K562 (cell line): ENCODE measurements around the gene CYSTM1. TPM values are rescaled to one million over a fixed set of nuclear protein-coding genes. Genes with fewer than 3 reads are reported as not detected.

Experiments used
- BRCA1 ChIP-seq, 2 experiments: fragments of 450-650 bp in 1 of 2; sonication (generic) in 1 of 2; formaldehyde crosslinking in 1 of 2; IDR thresholded peaks; 2 replicates each; pipeline versions ENCODE4 v1.5.0 to v1.6.1; 2017 to 2020; ENCODE audit warnings: mild to moderate bottlenecking in 1 of 2, missing genetic modification reagents in 1 of 2
- CHCHD3 ChIP-seq: fragments of 250-450 bp; sonication (Bioruptor Pico); IDR thresholded peaks from 2 replicates; pipeline ENCODE4 v2.1.2; 2022; ENCODE audit warnings: mild to moderate bottlenecking
- ELF2 ChIP-seq: fragments of 250-450 bp; sonication (Bioruptor Pico); IDR thresholded peaks from 2 replicates; pipeline ENCODE4 v1.5.0; 2021; ENCODE audit warnings: mild to moderate bottlenecking
- FOS ChIP-seq: IDR thresholded peaks from 3 replicates; pipeline ENCODE4 v1.6.1; 2011; ENCODE audit not compliant: insufficient read length; ENCODE audit errors: extremely low read depth
- HDAC1 ChIP-seq, 2 experiments: fragments of 450-650 bp; IDR thresholded peaks; 2 replicates each; pipeline ENCODE4 v1.6.1; 2016 to 2017; ENCODE audit warnings: inconsistent platforms in 1 of 2, mild to moderate bottlenecking in 1 of 2, moderate library complexity in 1 of 2
- JUND ChIP-seq, 2 experiments: IDR thresholded peaks; 2 replicates in 1 of 2; 3 replicates in 1 of 2; pipeline ENCODE4 v1.6.1; 2011; ENCODE audit warnings: borderline replicate concordance in 2 of 2, low read depth in 2 of 2, low read length in 2 of 2, improper control_type of control experiment in 1 of 2, missing biosample characterization in 1 of 2, missing genetic modification characterization in 1 of 2, missing genetic modification reagents in 1 of 2
- KAT7 ChIP-seq: sonication (generic); formaldehyde crosslinking; IDR thresholded peaks from 2 replicates; pipeline ENCODE4 v1.8.0; 2022; ENCODE audit warnings: missing genetic modification reagents, mild to moderate bottlenecking, borderline replicate concordance
- KDM5B ChIP-seq: fragments of 200-600 bp; sonication (generic); IDR thresholded peaks from 2 replicates; pipeline ENCODE4 v1.6.1; 2012; ENCODE audit warnings: low read depth, mild to moderate bottlenecking, moderate library complexity, low read length, control low read depth, inconsistent platforms; ENCODE audit not compliant: insufficient replicate concordance
- KLF1 ChIP-seq: fragments of 450-650 bp; IDR thresholded peaks from 2 replicates; pipeline ENCODE4 v1.6.1; 2016; ENCODE audit warnings: missing genetic modification characterization, missing compliant biosample characterization
- MAFG ChIP-seq: fragments of 450-650 bp; conservative IDR thresholded peaks from 2 replicates; pipeline ENCODE4 v1.6.1; 2016; ENCODE audit warnings: missing genetic modification characterization, missing compliant biosample characterization
- MCM3 ChIP-seq: fragments of 450-650 bp; IDR thresholded peaks from 2 replicates; pipeline ENCODE4 v1.6.1; 2016
- NCOA4 ChIP-seq: fragments of 450-650 bp; IDR thresholded peaks from 2 replicates; pipeline ENCODE4 v1.6.1; 2018; ENCODE audit warnings: mild to moderate bottlenecking; ENCODE audit not compliant: partially characterized antibody
- NFIX ChIP-seq: fragments of 250-450 bp; sonication (Bioruptor Pico); IDR thresholded peaks from 2 replicates; pipeline ENCODE4 v1.4.0; 2020; ENCODE audit warnings: low read depth, mild to moderate bottlenecking, moderate library complexity
- POLR3A ChIP-seq: IDR thresholded peaks from 2 replicates; pipeline ENCODE4 v1.6.1; 2011; ENCODE audit warnings: borderline replicate concordance, mild to moderate bottlenecking, moderate library complexity; ENCODE audit not compliant: insufficient read length, insufficient read depth; ENCODE audit errors: extremely low read depth
- POU5F1 ChIP-seq: fragments of 150-350 bp; IDR thresholded peaks from 2 replicates; pipeline ENCODE4 v1.6.1; 2014; ENCODE audit warnings: borderline replicate concordance, low read length, low read depth, mild to moderate bottlenecking; ENCODE audit not compliant: partially characterized antibody
- SIRT6 ChIP-seq: IDR thresholded peaks from one replicate; pipeline ENCODE4 v1.6.1; 2012; ENCODE audit warnings: low read depth, mild to moderate bottlenecking, control low read depth, inconsistent platforms, low read length, moderate library complexity
- TCFL5 ChIP-seq: fragments of 250-450 bp; sonication (Bioruptor Pico); conservative IDR thresholded peaks from 2 replicates; pipeline ENCODE4 v1.6.1; 2021; ENCODE audit warnings: mild to moderate bottlenecking, moderate library complexity, matching md5 sums
- XRCC5 ChIP-seq: fragments of 200-400 bp; formaldehyde crosslinking; IDR thresholded peaks from 2 replicates; pipeline ENCODE4 v1.6.1; 2017; ENCODE audit warnings: low read depth, mild to moderate bottlenecking, low read length
- ZNF830 ChIP-seq: fragments of 250-450 bp; sonication (Bioruptor Pico); IDR thresholded peaks from 2 replicates; pipeline ENCODE4 v1.5.0; 2021; ENCODE audit warnings: mild to moderate bottlenecking
- polyA plus RNA-seq, 8 experiments: library from polyadenylated mRNA; depleted of rRNA in 4 of 8; stranded (reverse) in 5 of 8; unstranded in 3 of 8; fragments of >200 nt; fragmentation: Nextera tagmentation in 2 of 8; fragmentation: Illumina TruSeq in 1 of 8; extraction: Ambion mirVana in 2 of 8; extraction: Trizol in 1 of 8; gene quantifications; 2 replicates each; pipeline versions ENCODE4 v1.2.1 to v1.2.3, GENCODE V29; 2011 to 2014; ENCODE audit warnings: inconsistent platforms in 1 of 8, missing spikeins in 1 of 8
- total RNA-seq, 7 experiments: library from RNA; depleted of rRNA in 6 of 7; stranded (reverse); fragments of >200 nt in 6 of 7; fragmentation: Illumina TruSeq in 2 of 7; extraction: Trizol in 2 of 7; gene quantifications; 2 replicates each; pipeline versions ENCODE4 v1.2.1 to v1.2.3, GENCODE V29; 2011 to 2021; ENCODE audit warnings: low replicate concordance in 1 of 7
- TF ChIP-seq, protein P1 (sequence below): fragments of 450-650 bp; IDR thresholded peaks from 2 replicates; pipeline ENCODE4 v1.6.1; 2016; ENCODE audit warnings: antibody characterized with exemption
- TF ChIP-seq, protein P2 (sequence below): fragments of 250-450 bp; sonication (Bioruptor Pico); IDR thresholded peaks from 2 replicates; pipeline ENCODE4 v1.8.0; 2021; ENCODE audit warnings: moderate library complexity, mild to moderate bottlenecking, inconsistent platforms

CYSTM1 gene
- total and polyA plus RNA-seq, 9 of the 15 experiments (the other 6 are each of a cell fraction or from before 2014, with no cell fraction given), result 76.1 to 422 (median 108) TPM

- TF ChIP-seq, protein P1, sequence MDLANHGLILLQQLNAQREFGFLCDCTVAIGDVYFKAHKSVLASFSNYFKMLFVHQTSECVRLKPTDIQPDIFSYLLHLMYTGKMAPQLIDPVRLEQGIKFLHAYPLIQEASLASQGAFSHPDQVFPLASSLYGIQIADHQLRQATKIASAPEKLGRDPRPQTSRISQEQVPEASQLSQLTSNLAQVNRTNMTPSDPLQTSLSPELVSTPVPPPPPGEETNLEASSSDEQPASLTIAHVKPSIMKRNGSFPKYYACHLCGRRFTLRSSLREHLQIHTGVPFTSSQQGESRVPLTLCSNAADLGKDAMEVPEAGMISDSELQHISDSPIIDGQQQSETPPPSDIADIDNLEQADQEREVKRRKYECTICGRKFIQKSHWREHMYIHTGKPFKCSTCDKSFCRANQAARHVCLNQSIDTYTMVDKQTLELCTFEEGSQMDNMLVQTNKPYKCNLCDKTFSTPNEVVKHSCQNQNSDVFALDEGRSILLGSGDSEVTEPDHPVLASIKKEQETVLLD, result peak; percentile 77; the same call in 1 of the 2 replicates
- TF ChIP-seq TCFL5 (CRISPR knock-in tag) (no peak), XRCC5 (no peak; the same call in none of the 2 replicates), ZNF830 (CRISPR knock-in tag) (no peak), ELF2 (CRISPR knock-in tag) (no peak; the same call in 1 of the 2 replicates), FOS (no peak), JUND (IDR thresholded peaks at IDR 0.05; ENCODE audit: borderline replicate concordance, low read depth, low read length) (no peak), JUND (tag; IDR thresholded peaks at IDR 0.05; ENCODE audit: borderline replicate concordance, low read depth, low read length) (no peak), HDAC1 (IDR thresholded peaks at IDR 0.05) (peak in 1 of 2 experiments; percentile 65; a peak in 1 of 4 replicates), POU5F1 (no peak), MCM3 (no peak), KAT7 (CRISPR knock-in tag) (no peak), NFIX (CRISPR knock-in tag) (no peak), CHCHD3 (no peak), POLR3A (no peak), KLF1 (tag) (no peak), MAFG (tag) (no peak), BRCA1 (IDR thresholded peaks at IDR 0.05) (no peak), BRCA1 (CRISPR knock-in tag; IDR thresholded peaks at IDR 0.05) (no peak), SIRT6 (no peak), NCOA4 (no peak), KDM5B (no peak)
- TF ChIP-seq, protein P2, sequence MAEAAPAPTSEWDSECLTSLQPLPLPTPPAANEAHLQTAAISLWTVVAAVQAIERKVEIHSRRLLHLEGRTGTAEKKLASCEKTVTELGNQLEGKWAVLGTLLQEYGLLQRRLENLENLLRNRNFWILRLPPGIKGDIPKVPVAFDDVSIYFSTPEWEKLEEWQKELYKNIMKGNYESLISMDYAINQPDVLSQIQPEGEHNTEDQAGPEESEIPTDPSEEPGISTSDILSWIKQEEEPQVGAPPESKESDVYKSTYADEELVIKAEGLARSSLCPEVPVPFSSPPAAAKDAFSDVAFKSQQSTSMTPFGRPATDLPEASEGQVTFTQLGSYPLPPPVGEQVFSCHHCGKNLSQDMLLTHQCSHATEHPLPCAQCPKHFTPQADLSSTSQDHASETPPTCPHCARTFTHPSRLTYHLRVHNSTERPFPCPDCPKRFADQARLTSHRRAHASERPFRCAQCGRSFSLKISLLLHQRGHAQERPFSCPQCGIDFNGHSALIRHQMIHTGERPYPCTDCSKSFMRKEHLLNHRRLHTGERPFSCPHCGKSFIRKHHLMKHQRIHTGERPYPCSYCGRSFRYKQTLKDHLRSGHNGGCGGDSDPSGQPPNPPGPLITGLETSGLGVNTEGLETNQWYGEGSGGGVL, result no peak
Measured at GRCh38 chr5:140175367-140176030, 511 bp downstream of the CYSTM1 start (continued).
